Effector memory CD4-positive, alpha-beta T cell (primary cell): ENCODE results near the gene CCDC73.
"Not testable (repeated sequence)": the region's sequence is repeated elsewhere in the genome, so short reads cannot be mapped to it uniquely, and the experiment has no call there.

ENCODE experiments used
- DNase-seq, 3 donors: peaks; one replicate each; pipeline ENCODE4 v3.0.0-alpha.2; 2020
- H3K27ac ChIP-seq: 2 replicates; pipeline ENCODE4 v1.7.0; 2013; ENCODE audit warnings: mild to moderate bottlenecking, low read length, moderate library complexity; ENCODE audit not compliant: insufficient read depth, poor library complexity, severe bottlenecking
- H3K27me3 ChIP-seq: replicated peaks from 2 replicates; pipeline ENCODE4 v1.7.0; 2013; ENCODE audit warnings: mild to moderate bottlenecking, low read length; ENCODE audit not compliant: insufficient read depth, control insufficient read depth, poor library complexity, severe bottlenecking
- H3K36me3 ChIP-seq: 2 replicates; pipeline ENCODE4 v1.7.0; 2013; ENCODE audit warnings: mild to moderate bottlenecking, low read length, moderate library complexity; ENCODE audit not compliant: control insufficient read depth, insufficient read depth
- H3K4me1 ChIP-seq: 2 replicates; pipeline ENCODE4 v1.7.0; 2013; ENCODE audit warnings: low read length, mild to moderate bottlenecking; ENCODE audit not compliant: control insufficient read depth, insufficient read depth, poor library complexity, severe bottlenecking
- H3K4me3 ChIP-seq: 2 replicates; pipeline ENCODE4 v1.7.0; 2013; ENCODE audit warnings: low read length, low read depth, mild to moderate bottlenecking; ENCODE audit not compliant: insufficient read depth, poor library complexity, severe bottlenecking
- H3K9me3 ChIP-seq: 2 replicates; pipeline ENCODE4 v1.7.0; 2013; ENCODE audit warnings: mild to moderate bottlenecking, low read length, moderate library complexity; ENCODE audit not compliant: control insufficient read depth

The CCDC73 gene

GRCh38 chr11:32817181-32817851 lies 22.9 kb upstream of the CCDC73 start:
- Histone ChIP-seq H3K4me3 (no peak overlapping the region), H3K36me3 (no peaks in the 10 kb centered on the region), H3K27ac (no peak overlapping the region), H3K9me3 (no peaks in the 10 kb centered on the region), H3K27me3 (no peaks in the 10 kb centered on the region), H3K4me1 (no peaks in the 10 kb centered on the region)
- no peak for DNase-seq

- H3K27ac ChIP-seq, result no peak overlapping the region
- no peaks in the 10 kb centered on the region for H3K36me3 ChIP-seq
- H3K4me3 ChIP-seq, result no peak overlapping the region
- H3K27me3 ChIP-seq, result no peaks in the 10 kb centered on the region
- no peaks in the 10 kb centered on the region for H3K9me3 ChIP-seq
- no peaks in the 10 kb centered on the region for H3K4me1 ChIP-seq
- peak in 1 of 3 donors; percentile 5 for DNase-seq
Observed at GRCh38 chr11:32809313-32809712, 14.9 kb upstream of the CCDC73 start.

GRCh38 chr11:32796425-32796824 lies 2.0 kb upstream of the CCDC73 start:
- Histone ChIP-seq H3K27me3 (peaks cover 3% of the 10 kb centered on the region), H3K4me3 (no peak overlapping the region), H3K36me3 (no peaks in the 10 kb centered on the region), H3K27ac (no peak overlapping the region), H3K9me3 (no peaks in the 10 kb centered on the region), H3K4me1 (no peaks in the 10 kb centered on the region)
- no peak for DNase-seq

GRCh38 chr11:32792948-32793475 lies 1.4 kb downstream of the CCDC73 start:
- Histone ChIP-seq H3K36me3 (no peaks in the 10 kb centered on the region), H3K27ac (no peak overlapping the region), H3K4me3 (no peak overlapping the region), H3K4me1 (no peaks in the 10 kb centered on the region), H3K27me3 (peaks cover 3% of the 10 kb centered on the region), H3K9me3 (no peaks in the 10 kb centered on the region)
- DNase-seq, result peak; percentile 9 to 32 (median 14)

- H3K4me3 ChIP-seq, result no peak overlapping the region
- no peak for DNase-seq
Observed at GRCh38 chr11:32792111-32792947, 2.1 kb downstream of the CCDC73 start.

GRCh38 chr11:32790916-32791315 lies 3.5 kb downstream of the CCDC73 start:
- no peaks in the 10 kb centered on the region for H3K9me3 ChIP-seq
- no peak for DNase-seq
- H3K27ac ChIP-seq, result no peak overlapping the region
- no peak overlapping the region for H3K4me3 ChIP-seq
- H3K36me3 ChIP-seq, result no peaks in the 10 kb centered on the region
- H3K4me1 ChIP-seq, result no peaks in the 10 kb centered on the region
- peaks cover 3% of the 10 kb centered on the region for H3K27me3 ChIP-seq

More at GRCh38 chr11:32792111-32792947, 2.1 kb downstream of the CCDC73 start:
- H3K4me1 ChIP-seq, result no peaks in the 10 kb centered on the region
- H3K9me3 ChIP-seq, result no peaks in the 10 kb centered on the region
- peaks cover 3% of the 10 kb centered on the region for H3K27me3 ChIP-seq
- H3K27ac ChIP-seq, result no peak overlapping the region
- no peaks in the 10 kb centered on the region for H3K36me3 ChIP-seq

- H3K27ac ChIP-seq, result no peak overlapping the region
- H3K4me1 ChIP-seq, result no peaks in the 10 kb centered on the region
- H3K36me3 ChIP-seq, result no peaks in the 10 kb centered on the region
- no peaks in the 10 kb centered on the region for H3K27me3 ChIP-seq
- DNase-seq, result no peak
- H3K4me3 ChIP-seq, result no peak overlapping the region
- no peaks in the 10 kb centered on the region for H3K9me3 ChIP-seq
Observed at GRCh38 chr11:32786811-32787210, 7.7 kb downstream of the CCDC73 start.

GRCh38 chr11:32785262-32785661 lies 9.2 kb downstream of the CCDC73 start:
- no peak overlapping the region for H3K4me3 ChIP-seq
- no peaks in the 10 kb centered on the region for H3K4me1 ChIP-seq
- no peaks in the 10 kb centered on the region for H3K36me3 ChIP-seq
- H3K27ac ChIP-seq, result no peak overlapping the region
- no peaks in the 10 kb centered on the region for H3K9me3 ChIP-seq
- DNase-seq, result no peak
- H3K27me3 ChIP-seq, result no peaks in the 10 kb centered on the region

GRCh38 chr11:32781721-32782120 lies 12.7 kb downstream of the CCDC73 start:
- H3K36me3 ChIP-seq, result no peaks in the 10 kb centered on the region
- no peak overlapping the region for H3K27ac ChIP-seq
- DNase-seq, result no peak
- no peaks in the 10 kb centered on the region for H3K4me1 ChIP-seq
- H3K4me3 ChIP-seq, result no peak overlapping the region
- H3K9me3 ChIP-seq, result no peaks in the 10 kb centered on the region
- no peaks in the 10 kb centered on the region for H3K27me3 ChIP-seq

GRCh38 chr11:32780839-32781238 lies 13.6 kb downstream of the CCDC73 start:
- H3K4me1 ChIP-seq, DNase-seq, H3K4me3 ChIP-seq, H3K27me3 ChIP-seq, H3K27ac ChIP-seq, H3K36me3 ChIP-seq, H3K9me3 ChIP-seq: not testable (repeated sequence)
